ENCODE measurements around the gene TIMM10.

Gene TIMM10

GRCh38 chr11:57501953-57502352, 28.6 kb downstream of the TIMM10 start:
- DNase-seq: no peak

GRCh38 chr11:57500926-57501325, 29.6 kb downstream of the TIMM10 start:
- no peak for DNase-seq

- no peak for DNase-seq
Observed at GRCh38 chr11:57500515-57500914, 30.0 kb downstream of the TIMM10 start.

GRCh38 chr11:57499983-57500461, 30.5 kb downstream of the TIMM10 start:
- no peak for DNase-seq

- peak; percentile 87 for DNase-seq
Observed at GRCh38 chr11:57499413-57499982, 31.1 kb downstream of the TIMM10 start.

- no peak for DNase-seq
Observed at GRCh38 chr11:57498540-57498939, 32.0 kb downstream of the TIMM10 start.

GRCh38 chr11:57497303-57498247, 33.0 kb downstream of the TIMM10 start:
- no peak for DNase-seq

GRCh38 chr11:57496109-57496820, 34.3 kb downstream of the TIMM10 start:
- DNase-seq: no peak

GRCh38 chr11:57493507-57494503, 36.7 kb downstream of the TIMM10 start:
- no peak for DNase-seq

- peak; percentile 47 for DNase-seq
Observed at GRCh38 chr11:57491371-57492061, 39.0 kb downstream of the TIMM10 start.

GRCh38 chr11:57490456-57491248, 39.9 kb downstream of the TIMM10 start:
- DNase-seq: no peak

GRCh38 chr11:57487920-57488659, 42.5 kb downstream of the TIMM10 start:
- DNase-seq: no peak

GRCh38 chr11:57487021-57487778, 43.4 kb downstream of the TIMM10 start:
- no peak for DNase-seq

- DNase-seq: peak; percentile 94
Observed at GRCh38 chr11:57485217-57485990, 45.1 kb downstream of the TIMM10 start.

GRCh38 chr11:57484141-57484710, 46.3 kb downstream of the TIMM10 start:
- peak; percentile 95 for DNase-seq

GRCh38 chr11:57483562-57483918, 47.0 kb downstream of the TIMM10 start:
- DNase-seq: no peak

GRCh38 chr11:57482782-57483561, 47.6 kb downstream of the TIMM10 start:
- no peak for DNase-seq
